Breast epithelium (tissue), 4 donors: ENCODE data around the gene TFB2M. TPM values are rescaled to one million over a fixed set of nuclear protein-coding genes. Genes with fewer than 3 reads are reported as not detected.

Experiments
- DNase-seq, 2 donors: peaks; one replicate each; pipeline ENCODE4 v3.0.0-alpha.2; 2019; ENCODE audit warnings: low spot score in 2 of 2
- H3K27ac ChIP-seq, 2 donors: fragments of 200-600 bp; sonication (generic) in 1 of 2; one replicate each; pipeline ENCODE4 v1.5.1; 2016 to 2019; ENCODE audit warnings: mild to moderate bottlenecking in 1 of 2
- H3K27me3 ChIP-seq, 2 donors: fragments of 200-600 bp; sonication (generic) in 1 of 2; one replicate each; pipeline versions ENCODE4 v1.5.1 to v1.6.0; 2017 to 2019; ENCODE audit warnings: control low read depth in 1 of 2, mild to moderate bottlenecking in 1 of 2
- H3K36me3 ChIP-seq: fragments of 200-600 bp; one replicate; pipeline ENCODE4 v1.5.1; 2019
- H3K4me1 ChIP-seq, 2 donors: fragments of 200-600 bp; sonication (generic); one replicate each; pipeline ENCODE4 v1.5.1; 2016 to 2019; ENCODE audit warnings: control low read depth in 1 of 2
- H3K4me3 ChIP-seq, 3 donors: fragments of 200-600 bp; sonication (generic); 1 replicate in 2 of 3; 2 replicates in 1 of 3; pipeline ENCODE4 v1.5.1; 2016 to 2019; ENCODE audit warnings: mild to moderate bottlenecking in 3 of 3, moderate library complexity in 2 of 3
- H3K9me3 ChIP-seq, 2 donors: fragments of 200-600 bp; sonication (generic) in 1 of 2; one replicate each; pipeline ENCODE4 v1.5.1; 2016 to 2019; ENCODE audit warnings: control low read depth in 1 of 2
- CTCF ChIP-seq, 3 donors: fragments of 450-650 bp; IDR thresholded peaks; one replicate each; pipeline ENCODE4 v1.5.1; 2016 to 2017; ENCODE audit warnings: antibody characterized with exemption in 3 of 3, mild to moderate bottlenecking in 3 of 3, moderate library complexity in 3 of 3
- POLR2A ChIP-seq: fragments of 450-650 bp; IDR thresholded peaks from one replicate; pipeline ENCODE4 v1.6.1; 2016; ENCODE audit warnings: antibody characterized with exemption, mild to moderate bottlenecking, moderate library complexity
- POLR2AphosphoS5 ChIP-seq, 3 donors: sonication (generic); formaldehyde crosslinking; IDR thresholded peaks; one replicate each; pipeline ENCODE4 v1.6.1; 2017; ENCODE audit warnings: antibody characterized with exemption in 3 of 3
- intact Hi-C: fragments of 100-400 bp; cut with DNase I; formaldehyde crosslinking; loops from one replicate; pipeline ENCODE4 v1.15.1; 2023; ENCODE audit warnings: low total_unique reads
- total RNA-seq, 3 donors: library from RNA; depleted of rRNA; stranded (reverse); fragments of >200 nt; gene quantifications; one replicate each; pipeline ENCODE4 v1.1.0, GENCODE V29; 2016

Gene TFB2M
- total RNA-seq, 3 donors from 2014 or later, result 9.0 to 15.5 (median 13.4) TPM

DNA sequence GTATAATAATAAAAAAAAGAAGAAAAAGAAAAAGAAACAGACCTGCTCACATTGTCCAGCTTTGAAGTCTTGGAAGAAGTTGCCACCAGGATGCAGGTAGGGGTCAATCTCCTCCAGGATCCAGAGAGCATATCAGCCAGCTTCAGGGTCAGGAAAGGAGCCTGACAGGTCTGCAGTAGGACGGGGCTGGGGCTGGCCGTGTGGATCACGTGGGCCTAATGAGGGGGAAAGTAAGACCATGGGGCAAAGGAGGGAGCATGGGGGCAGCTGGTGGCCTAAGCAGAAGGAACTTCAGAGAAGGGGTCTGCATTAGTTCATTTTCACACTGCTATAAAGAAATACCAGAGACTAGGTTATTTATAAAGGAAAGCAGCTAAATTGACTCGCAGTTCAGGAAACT lies 39.7 kb downstream of the TFB2M start:
- no peak for DNase-seq
- peaks cover 9 to 10% of the 10 kb centered on the region in 2 donors for H3K9me3 ChIP-seq
- no peak overlapping the region for H3K27ac ChIP-seq
- intact Hi-C loops, result no loop called here
- TF ChIP-seq POLR2A, result no peak
- no peak for TF ChIP-seq POLR2AphosphoS5 (IDR thresholded peaks at IDR 0.05)
- TF ChIP-seq CTCF (IDR thresholded peaks at IDR 0.05), result no peak
- no peaks in the 10 kb centered on the region for H3K4me1 ChIP-seq
- H3K27me3 ChIP-seq, result no peaks in the 10 kb centered on the region
- no peak overlapping the region for H3K4me3 ChIP-seq
- H3K36me3 ChIP-seq, result no peaks in the 10 kb centered on the region

- TF ChIP-seq POLR2AphosphoS5 (IDR thresholded peaks at IDR 0.05), result no peak
- no peak for TF ChIP-seq CTCF (IDR thresholded peaks at IDR 0.05)
- no peak for TF ChIP-seq POLR2A
- Histone ChIP-seq H3K4me1 (no peaks in the 10 kb centered on the region), H3K36me3 (no peaks in the 10 kb centered on the region), H3K27ac (no peak overlapping the region), H3K4me3 (no peak overlapping the region), H3K9me3 (peaks cover 23% of the 10 kb centered on the region in 2 donors), H3K27me3 (no peaks in the 10 kb centered on the region)
- intact Hi-C loops, result no loop called here
- no peak for DNase-seq
Measured at GRCh38 chr1:246519514-246519913, 46.5 kb downstream of the TFB2M start.

- H3K9me3 ChIP-seq, result peaks cover 28 to 32% of the 10 kb centered on the region in 2 donors
- TF ChIP-seq POLR2AphosphoS5 (IDR thresholded peaks at IDR 0.05) (no peak), POLR2A (no peak), CTCF (IDR thresholded peaks at IDR 0.05) (no peak)
- DNase-seq, result no peak
- H3K27me3 ChIP-seq, result no peaks in the 10 kb centered on the region
- no peak overlapping the region for H3K4me3 ChIP-seq
- intact Hi-C loops, result no loop called here
- no peak overlapping the region for H3K27ac ChIP-seq
- no peaks in the 10 kb centered on the region for H3K4me1 ChIP-seq
- H3K36me3 ChIP-seq, result no peaks in the 10 kb centered on the region
Measured at GRCh38 chr1:246518456-246519205, 47.4 kb downstream of the TFB2M start.

DNA sequence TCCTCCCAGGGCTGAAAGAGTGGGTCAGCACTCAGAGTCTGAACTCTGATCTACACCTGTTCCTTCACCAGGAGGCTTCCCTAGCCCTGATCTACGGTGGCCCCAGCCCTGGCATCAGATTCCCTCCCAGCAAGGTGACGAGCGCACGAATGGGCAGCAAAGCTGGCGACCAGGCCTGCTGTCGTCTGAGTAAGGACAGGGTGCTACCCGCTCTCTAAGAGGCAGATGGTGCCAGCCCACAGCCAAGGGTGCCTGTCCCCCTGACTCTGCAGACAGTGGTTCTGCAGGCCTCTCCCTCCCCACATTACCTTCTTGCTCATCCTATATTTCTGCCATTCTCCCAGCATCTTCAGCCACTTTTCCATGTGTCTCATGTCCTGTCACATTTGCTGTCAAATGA lies 48.7 kb downstream of the TFB2M start:
- H3K27ac ChIP-seq, result no peak overlapping the region
- H3K4me1 ChIP-seq, result no peaks in the 10 kb centered on the region
- TF ChIP-seq POLR2AphosphoS5 (IDR thresholded peaks at IDR 0.05) (no peak), POLR2A (no peak), CTCF (IDR thresholded peaks at IDR 0.05) (no peak)
- H3K4me3 ChIP-seq, result no peak overlapping the region
- intact Hi-C loops, result no loop called here
- H3K36me3 ChIP-seq, result no peaks in the 10 kb centered on the region
- H3K27me3 ChIP-seq, result no peaks in the 10 kb centered on the region
- peaks cover 32 to 33% of the 10 kb centered on the region in 2 donors for H3K9me3 ChIP-seq
- DNase-seq, result no peak

- intact Hi-C loops, result no loop called here
- H3K4me3 ChIP-seq, result no peak overlapping the region
- H3K9me3 ChIP-seq, result peaks cover 32 to 33% of the 10 kb centered on the region in 2 donors
Measured at GRCh38 chr1:246516126-246516525, 49.9 kb downstream of the TFB2M start.

More at GRCh38 chr1:246516126-246516525, 49.9 kb downstream of the TFB2M start:
- no peak for TF ChIP-seq POLR2A
- no peak for TF ChIP-seq POLR2AphosphoS5 (IDR thresholded peaks at IDR 0.05)
- TF ChIP-seq CTCF (IDR thresholded peaks at IDR 0.05), result no peak
- no peaks in the 10 kb centered on the region for H3K4me1 ChIP-seq
- H3K27ac ChIP-seq, result no peak overlapping the region
- no peak for DNase-seq
- no peaks in the 10 kb centered on the region for H3K36me3 ChIP-seq
- H3K27me3 ChIP-seq, result no peaks in the 10 kb centered on the region
